DOHH2 (cell line): Measurements from ENCODE around the gene ARHGAP29.
"Not testable (repeated sequence)": the region's sequence is repeated elsewhere in the genome, so short reads cannot be mapped to it uniquely, and the experiment has no call there.

ENCODE experiments used
- H3F3A ChIP-seq: fragments of 200-600 bp; sonication (generic), shearing (Covaris generic); 2 replicates; pipeline ENCODE4 v1.6.0; 2016; ENCODE audit warnings: antibody characterized with exemption, mild to moderate bottlenecking; ENCODE audit not compliant: control insufficient read depth, insufficient read depth
- H3K27ac ChIP-seq: fragments of 200-600 bp; sonication (generic); 2 replicates; pipeline ENCODE4 v1.5.1; 2014; ENCODE audit warnings: low read depth, mild to moderate bottlenecking, low read length, moderate library complexity
- H3K27me3 ChIP-seq: fragments of 200-600 bp; sonication (generic); 2 replicates; pipeline ENCODE4 v1.6.1; 2014; ENCODE audit warnings: mild to moderate bottlenecking, low read length, mixed read lengths; ENCODE audit not compliant: control insufficient read depth
- H3K36me3 ChIP-seq: fragments of 200-600 bp; sonication (generic); 2 replicates; pipeline ENCODE4 v1.6.1; 2014; ENCODE audit warnings: mild to moderate bottlenecking, low read length, moderate library complexity, mixed read lengths; ENCODE audit not compliant: control insufficient read depth
- H3K4me1 ChIP-seq: fragments of 200-600 bp; sonication (generic); 2 replicates; pipeline ENCODE4 v1.6.1; 2014; ENCODE audit warnings: mild to moderate bottlenecking, low read length, mixed read lengths; ENCODE audit not compliant: control insufficient read depth
- H3K4me2 ChIP-seq: fragments of 200-600 bp; sonication (generic); 2 replicates; pipeline ENCODE4 v1.6.0; 2014; ENCODE audit warnings: mild to moderate bottlenecking, low read length, moderate library complexity
- H3K4me3 ChIP-seq: fragments of 200-600 bp; sonication (generic); 2 replicates; pipeline ENCODE4 v1.5.1; 2014; ENCODE audit warnings: mild to moderate bottlenecking, low read length, mixed read lengths
- H3K79me2 ChIP-seq: fragments of 200-600 bp; sonication (generic); 2 replicates; pipeline ENCODE4 v1.6.1; 2014; ENCODE audit warnings: mild to moderate bottlenecking, low read length, mixed read lengths; ENCODE audit not compliant: control insufficient read depth
- H3K9me2 ChIP-seq: fragments of 200-600 bp; sonication (generic); replicated peaks from 2 replicates; pipeline ENCODE4 v1.6.1; 2014; ENCODE audit warnings: mild to moderate bottlenecking, low read length, mixed read lengths; ENCODE audit not compliant: control insufficient read depth
- H3K9me3 ChIP-seq: fragments of 200-600 bp; sonication (generic); 2 replicates; pipeline ENCODE4 v1.6.1; 2014; ENCODE audit warnings: antibody characterized with exemption, low read length, mixed read lengths; ENCODE audit not compliant: control insufficient read depth, insufficient read depth
- H4K20me1 ChIP-seq: fragments of 200-600 bp; sonication (generic); 2 replicates; pipeline ENCODE4 v1.6.0; 2014; ENCODE audit warnings: low read depth, mild to moderate bottlenecking, antibody characterized with exemption, low read length, moderate library complexity; ENCODE audit not compliant: control insufficient read depth, insufficient read depth
- CTCF ChIP-seq: fragments of 200-600 bp; sonication (generic); IDR thresholded peaks from one replicate; pipeline ENCODE4 v1.5.1; 2014; ENCODE audit warnings: antibody characterized with exemption, mild to moderate bottlenecking, low read depth, low read length; ENCODE audit not compliant: poor library complexity, severe bottlenecking
- EZH2phosphoT487 ChIP-seq: fragments of 200-600 bp; sonication (generic); IDR thresholded peaks from 2 replicates; pipeline ENCODE4 v1.6.1; 2017; ENCODE audit warnings: borderline replicate concordance, mild to moderate bottlenecking, antibody characterized with exemption, low read length, moderate library complexity, mixed read lengths

ARHGAP29 gene

DNA sequence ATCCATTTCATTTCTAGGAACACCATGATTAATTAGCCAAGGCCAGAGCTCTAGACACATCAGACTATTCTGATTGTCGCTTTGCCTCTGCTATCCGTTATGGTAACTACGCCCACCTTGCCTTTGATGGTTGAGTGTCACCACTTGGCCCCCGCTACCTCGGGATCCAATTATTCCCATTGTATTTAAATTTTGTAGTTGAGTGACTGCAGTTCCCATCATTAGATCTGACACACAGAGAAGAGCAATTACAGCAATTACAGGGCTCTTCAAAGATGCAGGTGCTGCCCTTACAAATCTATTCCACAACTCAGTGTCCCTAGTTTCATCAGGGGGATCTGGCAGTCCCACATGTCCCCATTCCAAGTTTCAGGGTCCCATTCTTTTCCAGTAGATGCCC lies 71.5 kb downstream of the ARHGAP29 start:
- no peaks in the 10 kb centered on the region for H3K9me3 ChIP-seq
- no peak overlapping the region for H3K4me3 ChIP-seq
- H3K27me3 ChIP-seq = no peaks in the 10 kb centered on the region
- no peaks in the 10 kb centered on the region for H3K4me1 ChIP-seq
- no peaks in the 10 kb centered on the region for H3K79me2 ChIP-seq
- H3F3A ChIP-seq = no peaks in the 10 kb centered on the region
- H4K20me1 ChIP-seq = no peaks in the 10 kb centered on the region
- no peak overlapping the region for H3K27ac ChIP-seq
- no peaks in the 10 kb centered on the region for H3K36me3 ChIP-seq
- no peaks in the 10 kb centered on the region for H3K9me2 ChIP-seq
- no peak overlapping the region for H3K4me2 ChIP-seq
- TF ChIP-seq EZH2phosphoT487 = no peak
- no peak for TF ChIP-seq CTCF

DNA sequence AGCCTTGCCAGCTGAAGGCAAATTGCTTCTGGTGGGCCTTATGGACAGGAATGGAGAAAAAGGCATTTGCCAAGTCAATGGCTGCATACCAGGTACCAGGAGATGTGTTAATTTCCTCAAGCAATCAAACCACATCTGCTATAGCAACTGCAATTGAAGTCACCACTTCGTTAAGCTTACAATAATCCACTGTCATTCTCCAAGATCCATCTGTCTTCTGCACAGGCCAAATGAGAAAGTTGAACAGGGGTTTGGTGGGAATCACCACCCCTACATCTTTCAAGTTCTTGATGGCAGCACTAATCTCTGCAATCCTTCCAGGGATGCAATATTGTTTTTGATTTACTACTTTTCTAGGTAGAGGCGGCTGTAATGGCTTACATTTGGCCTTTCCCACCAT lies 72.5 kb downstream of the ARHGAP29 start:
- not testable (repeated sequence) for H3K27me3 ChIP-seq, H3F3A ChIP-seq, H4K20me1 ChIP-seq, H3K4me3 ChIP-seq, H3K4me1 ChIP-seq, H3K27ac ChIP-seq, H3K9me2 ChIP-seq, H3K36me3 ChIP-seq, H3K9me3 ChIP-seq, H3K4me2 ChIP-seq, H3K79me2 ChIP-seq

DNA sequence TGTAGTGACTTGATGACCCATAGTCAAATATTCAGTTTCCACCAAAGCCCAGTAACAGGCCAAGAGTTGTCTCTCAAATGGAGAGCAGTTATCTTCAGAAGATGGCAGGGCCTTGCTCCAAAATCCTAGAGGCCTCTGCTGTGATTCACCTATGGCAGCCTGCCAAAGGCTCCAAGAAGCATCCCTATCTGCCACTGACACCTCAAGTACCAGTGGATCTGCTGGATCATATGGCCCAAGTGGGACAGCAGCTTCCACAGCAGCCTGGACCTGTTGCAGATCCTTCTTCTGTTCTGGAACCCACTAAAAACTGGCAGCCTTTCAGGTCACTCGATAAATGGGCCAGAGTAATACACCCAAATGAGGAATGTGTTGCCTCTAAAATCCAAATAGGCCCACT lies 73.3 kb downstream of the ARHGAP29 start:
- not testable (repeated sequence) for H3K4me2 ChIP-seq, H3F3A ChIP-seq, H4K20me1 ChIP-seq, H3K27ac ChIP-seq, H3K4me3 ChIP-seq, H3K9me2 ChIP-seq, H3K4me1 ChIP-seq, H3K9me3 ChIP-seq, H3K36me3 ChIP-seq, H3K79me2 ChIP-seq, H3K27me3 ChIP-seq

DNA sequence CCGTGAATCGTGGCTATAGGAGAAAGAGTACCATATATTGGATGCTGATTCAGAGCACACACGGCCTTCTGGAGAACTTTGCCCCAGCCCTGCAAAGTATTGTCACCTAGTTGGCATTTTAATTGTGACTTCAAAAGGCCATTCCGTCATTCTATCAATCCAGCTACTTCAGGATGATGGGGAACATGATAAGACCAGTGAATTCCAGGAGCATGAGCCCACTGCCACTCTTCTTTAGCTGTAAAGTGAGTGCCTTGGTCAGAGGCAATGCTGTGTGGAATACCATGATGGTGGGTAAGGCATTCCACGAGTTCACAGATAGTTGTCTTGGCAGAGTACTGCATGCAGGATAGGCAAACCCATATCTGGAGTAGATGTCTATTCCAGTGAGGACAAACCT lies 74.1 kb downstream of the ARHGAP29 start:
- not testable (repeated sequence) for H3K36me3 ChIP-seq

GRCh38 chr1:94160811-94161210 lies 76.6 kb downstream of the ARHGAP29 start:
- Histone ChIP-seq H3K9me3 (no peaks in the 10 kb centered on the region), H3K4me3 (no peak overlapping the region), H4K20me1 (no peaks in the 10 kb centered on the region), H3K9me2 (no peaks in the 10 kb centered on the region), H3K79me2 (no peaks in the 10 kb centered on the region), H3K27me3 (no peaks in the 10 kb centered on the region), H3K4me2 (no peak overlapping the region), H3K27ac (no peak overlapping the region), H3K4me1 (no peaks in the 10 kb centered on the region), H3K36me3 (no peaks in the 10 kb centered on the region), H3F3A (no peaks in the 10 kb centered on the region)
- TF ChIP-seq CTCF = no peak

More for the DNA sequence above, 74.1 kb downstream of the ARHGAP29 start:
- H3K4me2 ChIP-seq, H3K9me3 ChIP-seq, H4K20me1 ChIP-seq, H3K27me3 ChIP-seq, H3K4me1 ChIP-seq, H3K9me2 ChIP-seq, H3F3A ChIP-seq, H3K4me3 ChIP-seq, H3K79me2 ChIP-seq, H3K27ac ChIP-seq: not testable (repeated sequence)
